Spleen (tissue), 7 donors: ENCODE data around the gene TACC2.

Experiments used
- POLR2A ChIP-seq, 3 donors: fragments of 450-650 bp; IDR thresholded peaks; one replicate each; pipeline ENCODE4 v1.5.1; 2017; ENCODE audit warnings: antibody characterized with exemption in 3 of 3, mild to moderate bottlenecking in 1 of 3
- POLR2AphosphoS5 ChIP-seq, 3 donors: sonication (generic); formaldehyde crosslinking; IDR thresholded peaks; one replicate each; pipeline ENCODE4 v1.5.1; 2017; ENCODE audit warnings: antibody characterized with exemption in 3 of 3
- TF ChIP-seq, protein P1 (sequence below), 11 experiments: fragments of 200-600 bp in 7 of 11; fragments of 450-650 bp in 4 of 11; sonication (generic) in 4 of 11; IDR thresholded peaks in 8 of 11; conservative IDR thresholded peaks in 3 of 11; 1 replicate in 7 of 11; 2 replicates in 4 of 11; pipeline versions ENCODE4 v1.4.0 to v1.8.0; 2016 to 2021; ENCODE audit warnings: antibody characterized with exemption in 11 of 11, inconsistent platforms in 4 of 11, mild to moderate bottlenecking in 1 of 11
- donor health status: DM: no; HTN: no; CAD: no; lungs with moderate emphysema.
- donor health status: DM: no; HTN: no; CAD: no.
- donor health status: DM: no; HTN: no; CAD: no.

DNA sequence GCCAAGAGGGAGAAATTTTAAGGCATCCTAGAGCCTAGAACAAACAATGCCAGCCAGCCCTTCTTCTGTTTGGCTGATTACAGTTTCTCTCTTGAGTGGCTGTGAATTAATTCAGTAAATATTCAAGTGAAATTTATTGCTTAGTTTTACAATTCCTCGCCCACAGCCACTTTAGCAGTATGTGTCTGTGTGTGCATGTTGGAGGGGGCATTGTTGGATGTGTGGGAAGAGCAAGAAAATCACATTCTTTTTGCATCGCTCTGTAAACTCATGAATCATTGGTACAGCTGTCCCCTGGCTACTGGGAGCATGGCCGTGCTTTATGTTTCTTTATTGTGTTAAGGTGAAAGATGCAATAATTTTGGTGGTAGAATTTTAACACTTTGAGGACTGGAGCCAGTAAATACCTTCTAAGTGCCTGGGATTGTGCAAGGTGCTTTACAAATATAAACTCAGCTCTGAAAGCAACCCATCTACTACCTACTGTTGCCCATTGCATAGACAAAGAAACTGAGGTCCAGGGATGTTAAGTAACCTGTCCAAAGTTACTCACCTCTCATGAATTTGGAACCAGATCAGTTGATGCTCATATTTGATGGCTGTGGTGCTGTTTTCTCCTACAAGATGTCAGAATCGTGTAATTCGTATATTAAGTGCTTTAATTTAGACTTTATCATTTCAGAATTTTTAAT is 192.2 kb downstream of the TACC2 start:
- TF ChIP-seq, protein P1, sequence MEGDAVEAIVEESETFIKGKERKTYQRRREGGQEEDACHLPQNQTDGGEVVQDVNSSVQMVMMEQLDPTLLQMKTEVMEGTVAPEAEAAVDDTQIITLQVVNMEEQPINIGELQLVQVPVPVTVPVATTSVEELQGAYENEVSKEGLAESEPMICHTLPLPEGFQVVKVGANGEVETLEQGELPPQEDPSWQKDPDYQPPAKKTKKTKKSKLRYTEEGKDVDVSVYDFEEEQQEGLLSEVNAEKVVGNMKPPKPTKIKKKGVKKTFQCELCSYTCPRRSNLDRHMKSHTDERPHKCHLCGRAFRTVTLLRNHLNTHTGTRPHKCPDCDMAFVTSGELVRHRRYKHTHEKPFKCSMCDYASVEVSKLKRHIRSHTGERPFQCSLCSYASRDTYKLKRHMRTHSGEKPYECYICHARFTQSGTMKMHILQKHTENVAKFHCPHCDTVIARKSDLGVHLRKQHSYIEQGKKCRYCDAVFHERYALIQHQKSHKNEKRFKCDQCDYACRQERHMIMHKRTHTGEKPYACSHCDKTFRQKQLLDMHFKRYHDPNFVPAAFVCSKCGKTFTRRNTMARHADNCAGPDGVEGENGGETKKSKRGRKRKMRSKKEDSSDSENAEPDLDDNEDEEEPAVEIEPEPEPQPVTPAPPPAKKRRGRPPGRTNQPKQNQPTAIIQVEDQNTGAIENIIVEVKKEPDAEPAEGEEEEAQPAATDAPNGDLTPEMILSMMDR (IDR thresholded peaks at IDR 0.05 in 8 of 11, conservative IDR thresholded peaks at IDR 0.05 in 3 of 11), result no peak
- TF ChIP-seq POLR2AphosphoS5 (IDR thresholded peaks at IDR 0.05) (no peak), POLR2A (IDR thresholded peaks at IDR 0.05) (no peak)
